CD4-positive, alpha-beta T cell treated with Interferon gamma for 1 hour (primary cell): Measurements from ENCODE around the gene RHOH.
A peak's percentile ranks its signal among the peaks of the same experiment; 100 is the strongest.

Experiments
- DNase-seq: peaks from one replicate; pipeline ENCODE4 v3.0.0-alpha.2; 2020

The RHOH gene

GRCh38 chr4:40190465-40190864 lies 6.4 kb upstream of the RHOH start:
- DNase-seq: no peak

GRCh38 chr4:40190880-40191815 lies 5.7 kb upstream of the RHOH start:
- no peak for DNase-seq

DNA sequence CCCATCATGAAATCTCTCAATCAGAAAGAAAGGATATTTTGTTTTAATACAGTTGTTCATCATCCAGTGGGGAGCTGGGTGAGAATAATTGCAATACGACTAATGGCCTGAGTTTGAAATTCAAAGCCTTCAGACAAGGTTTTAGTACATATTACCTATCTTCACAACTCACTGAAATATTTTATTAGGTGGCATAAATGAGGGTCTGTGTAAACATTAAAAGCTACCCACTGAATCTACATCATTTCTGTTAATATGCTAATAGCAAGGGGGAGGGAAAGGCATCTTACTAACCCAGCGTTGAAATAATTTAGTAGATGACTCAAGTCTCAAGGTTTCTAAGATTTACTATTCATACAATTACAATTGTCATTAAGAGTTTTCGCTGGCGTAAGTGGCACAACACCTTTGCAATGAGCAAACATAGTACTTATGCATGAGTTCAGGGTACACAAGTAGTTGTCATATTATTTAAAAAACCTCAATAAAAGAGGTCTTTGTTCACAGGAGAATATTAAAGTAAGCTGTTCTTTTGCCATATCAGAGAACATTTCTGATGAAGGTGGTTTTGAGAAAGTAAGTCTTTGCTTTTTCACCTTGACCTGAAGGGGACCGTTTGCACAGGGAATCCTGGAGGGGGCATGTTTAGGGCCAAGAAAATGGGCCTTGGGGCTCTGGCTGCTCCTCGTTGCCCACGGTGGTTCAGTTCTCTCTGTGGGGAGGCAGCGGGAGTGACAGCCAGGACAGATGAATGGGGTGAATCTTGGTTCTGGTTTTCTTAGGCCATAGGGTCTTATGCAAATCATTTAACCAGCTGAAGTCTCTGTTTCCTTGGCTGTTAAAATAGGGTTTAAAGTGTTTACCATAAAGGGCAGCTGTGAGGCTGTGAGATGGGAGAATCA lies 4.5 kb upstream of the RHOH start:
- DNase-seq: no peak

DNA sequence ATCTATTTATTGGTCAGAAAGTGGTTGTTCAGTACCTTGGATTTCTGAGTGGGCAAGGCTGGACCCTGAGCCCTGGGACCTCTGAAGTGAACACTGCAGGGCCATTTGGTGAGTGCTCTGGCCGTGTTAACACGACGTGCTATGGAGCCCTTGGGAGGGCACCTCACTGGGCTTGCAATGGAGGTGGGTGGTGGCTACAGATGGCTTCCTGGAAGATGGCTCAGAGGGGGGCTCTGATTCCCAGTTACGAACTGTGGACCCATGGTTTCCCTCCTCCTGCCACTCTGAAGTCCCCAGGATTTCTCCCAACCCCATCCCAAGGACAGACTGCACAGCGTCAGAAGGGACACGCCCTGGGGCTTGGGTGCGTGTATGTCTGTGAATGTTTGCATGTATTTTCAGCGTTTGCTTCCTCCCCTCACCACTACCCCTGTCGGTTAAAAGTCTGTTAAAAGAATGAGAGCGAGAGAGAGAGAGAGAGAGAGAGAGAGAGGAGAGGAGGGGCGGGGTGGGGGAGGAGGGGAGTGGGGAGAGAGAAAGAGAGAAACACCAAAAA lies 3.7 kb upstream of the RHOH start:
- DNase-seq: peak; percentile 65

DNA sequence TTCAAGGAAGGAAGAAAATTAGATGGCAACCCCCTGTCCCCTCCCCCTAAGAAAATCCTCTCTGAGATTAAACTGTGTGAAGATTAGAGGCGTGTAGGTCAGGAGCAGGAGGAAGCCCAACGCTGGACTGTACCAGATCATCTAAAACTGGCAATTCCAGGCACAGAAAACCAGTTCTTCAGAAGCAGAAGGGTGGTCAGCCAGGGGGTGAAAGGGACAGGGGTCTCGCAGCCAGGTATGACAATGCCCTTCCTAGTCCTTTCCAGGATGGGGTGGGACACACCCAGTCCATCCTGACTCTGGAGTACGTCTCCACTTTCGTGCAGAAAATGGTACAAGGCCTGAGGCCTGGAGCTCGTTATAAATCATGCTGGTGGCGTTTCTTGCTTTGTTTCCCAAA lies 3.3 kb upstream of the RHOH start:
- no peak for DNase-seq

DNA sequence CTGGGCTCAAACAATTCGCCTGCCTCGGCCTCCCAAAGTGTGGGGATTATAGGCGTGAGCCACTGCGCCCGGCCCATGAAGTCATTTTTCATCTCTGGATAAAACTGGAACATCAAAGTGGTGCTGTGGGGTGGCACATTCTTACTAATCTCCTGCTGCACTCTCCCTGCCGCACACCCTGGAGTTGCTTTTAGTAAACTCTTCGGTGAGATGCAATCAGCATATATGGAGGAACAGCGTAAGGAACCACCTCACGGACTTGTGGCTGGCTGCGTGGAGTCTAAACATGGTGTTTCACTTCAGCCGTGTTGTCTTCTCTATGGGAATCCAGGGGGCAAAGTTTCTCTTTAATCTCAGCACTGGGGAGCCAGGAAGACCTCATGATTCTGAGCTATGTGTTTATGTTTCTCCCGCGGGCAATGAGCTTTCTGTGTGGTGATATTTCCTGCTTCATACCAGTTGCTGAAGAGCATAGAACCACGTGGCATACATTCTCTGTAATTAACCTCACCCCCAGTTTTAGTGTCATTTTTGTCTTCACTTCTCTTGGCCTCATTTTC lies 2.1 kb upstream of the RHOH start:
- DNase-seq: peak; percentile 53

- DNase-seq: no peak
Measured at GRCh38 chr4:40195182-40196177, 1.4 kb upstream of the RHOH start.

DNA sequence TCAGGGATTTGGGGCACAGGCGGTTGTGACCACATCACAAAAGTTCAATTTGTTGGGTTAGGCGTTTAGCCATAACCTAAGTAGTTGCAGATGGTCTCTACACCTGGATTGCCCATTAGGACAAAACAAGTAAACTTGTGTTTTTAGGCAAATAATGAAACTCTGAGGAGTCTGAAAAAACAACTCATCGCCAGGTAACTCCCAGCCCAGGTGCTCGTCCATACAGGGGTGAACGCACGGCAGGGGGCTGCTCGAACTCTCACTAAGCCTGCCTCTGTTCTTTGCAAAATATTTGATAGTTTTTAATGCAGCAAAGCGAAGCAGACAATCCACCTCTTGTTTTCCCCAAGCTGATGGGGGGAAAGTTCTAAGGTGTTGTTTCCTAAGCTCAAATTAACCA lies 559 bp upstream of the RHOH start:
- DNase-seq: no peak

DNA sequence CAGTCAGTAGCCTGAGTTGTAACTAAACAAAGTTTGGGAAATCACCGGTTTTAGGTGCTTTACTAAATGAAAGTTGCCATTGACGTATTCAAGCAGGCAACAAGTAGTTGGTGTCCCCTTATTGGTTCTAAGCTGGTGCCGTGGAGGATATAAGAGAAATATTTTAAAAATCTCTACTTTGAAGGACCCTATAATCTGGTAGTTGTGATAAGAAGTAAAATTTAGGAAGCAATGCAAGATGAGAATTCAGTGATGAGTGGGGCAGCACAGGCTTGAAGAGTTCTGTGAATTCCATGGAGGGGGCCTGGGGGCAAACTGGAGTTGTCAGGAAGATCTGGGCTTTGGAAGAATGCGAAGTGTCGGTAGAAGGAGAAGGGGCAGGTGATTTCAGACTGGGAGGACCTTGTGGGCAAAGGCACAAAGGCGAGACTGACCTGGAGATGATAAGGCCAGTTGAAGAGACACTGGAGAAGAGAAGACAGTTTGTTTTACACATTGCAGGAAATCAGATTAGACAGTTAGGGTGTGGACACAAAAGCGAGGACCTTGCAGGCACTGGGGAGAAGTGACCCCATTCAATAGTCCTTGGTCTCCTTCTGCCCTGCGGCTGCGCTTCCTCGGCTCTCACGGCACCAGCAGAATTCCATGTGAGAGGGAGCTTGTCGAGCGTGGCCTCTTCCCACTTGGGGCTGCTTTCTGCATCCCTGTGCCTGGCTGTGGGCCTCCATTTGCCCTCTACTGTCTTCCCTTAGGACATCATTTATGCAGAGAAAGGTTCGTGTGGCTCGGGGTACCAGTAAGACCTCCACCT lies 1.3 kb downstream of the RHOH start:
- DNase-seq: no peak

GRCh38 chr4:40199179-40199670 lies 2.4 kb downstream of the RHOH start:
- peak; percentile 37 for DNase-seq

GRCh38 chr4:40199999-40200874 lies 3.4 kb downstream of the RHOH start:
- DNase-seq: peak; percentile 72

- no peak for DNase-seq
Measured at GRCh38 chr4:40200875-40201801, 4.3 kb downstream of the RHOH start.

- no peak for DNase-seq
Measured at GRCh38 chr4:40201898-40202297, 5.1 kb downstream of the RHOH start.

- DNase-seq: no peak
Measured at GRCh38 chr4:40202474-40202873, 5.6 kb downstream of the RHOH start.

DNA sequence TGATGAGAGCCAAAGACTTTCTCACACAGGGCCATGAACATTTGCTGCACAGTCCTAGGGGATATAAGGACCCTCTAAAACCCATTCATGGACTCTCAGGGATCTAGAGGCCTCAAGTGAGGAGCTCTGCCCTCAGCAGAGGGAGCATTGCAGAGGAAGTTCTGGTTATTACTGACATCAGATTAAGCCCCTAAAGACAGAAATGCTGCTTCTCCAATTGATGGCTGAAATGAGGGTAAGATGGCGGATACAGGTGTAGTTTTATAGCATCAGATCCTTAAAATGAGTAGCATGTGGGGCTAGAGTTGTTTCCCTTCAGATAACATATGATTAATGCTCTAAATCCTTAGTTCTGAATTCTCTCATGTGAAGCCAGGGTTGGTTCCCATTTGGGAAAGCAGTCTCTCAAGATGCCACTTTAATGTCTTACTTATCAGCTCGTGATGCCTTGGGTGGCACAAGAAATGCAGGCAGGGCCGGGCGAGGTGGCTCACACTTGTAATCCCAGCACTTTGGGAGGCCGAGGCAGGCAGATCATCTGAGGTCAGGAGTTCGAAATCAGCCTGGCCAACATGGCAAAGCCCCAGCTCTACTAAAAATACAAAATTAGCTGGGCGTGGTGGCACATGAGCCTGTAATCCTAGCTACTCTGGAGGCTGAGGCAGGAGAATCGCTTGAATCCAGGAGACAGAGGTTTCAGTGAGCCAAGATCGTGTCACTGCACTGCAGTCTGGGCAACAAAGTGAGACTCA lies 7.9 kb downstream of the RHOH start:
- no peak for DNase-seq

- peak; percentile 46 for DNase-seq
Measured at GRCh38 chr4:40205259-40206198, 8.7 kb downstream of the RHOH start.

DNA sequence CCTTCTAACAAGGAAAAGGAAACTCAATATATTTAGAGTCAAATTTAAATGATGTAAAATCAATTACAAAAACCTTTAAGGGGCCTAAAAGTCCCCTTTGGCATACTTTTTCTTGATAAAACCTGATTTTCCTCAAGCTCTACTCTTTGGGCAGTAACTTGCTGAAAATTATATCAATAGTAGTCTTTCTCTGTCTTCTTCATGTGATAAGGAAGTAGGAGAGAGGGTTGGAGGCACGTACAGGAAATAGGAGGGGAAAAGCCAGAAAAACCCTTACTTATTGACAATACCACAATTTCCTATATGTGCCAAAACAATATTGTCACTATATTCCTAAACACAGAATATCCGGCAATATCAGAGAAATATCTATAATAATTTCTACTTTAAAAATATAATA lies 9.6 kb downstream of the RHOH start:
- no peak for DNase-seq
